Measurements from ENCODE around the gene GJB4. TPM values are rescaled to one million over a fixed set of nuclear protein-coding genes. Genes with fewer than 3 reads are reported as not detected.

Gene GJB4
- total RNA-seq, 2 experiments from 2014 or later, result not detected

DNA sequence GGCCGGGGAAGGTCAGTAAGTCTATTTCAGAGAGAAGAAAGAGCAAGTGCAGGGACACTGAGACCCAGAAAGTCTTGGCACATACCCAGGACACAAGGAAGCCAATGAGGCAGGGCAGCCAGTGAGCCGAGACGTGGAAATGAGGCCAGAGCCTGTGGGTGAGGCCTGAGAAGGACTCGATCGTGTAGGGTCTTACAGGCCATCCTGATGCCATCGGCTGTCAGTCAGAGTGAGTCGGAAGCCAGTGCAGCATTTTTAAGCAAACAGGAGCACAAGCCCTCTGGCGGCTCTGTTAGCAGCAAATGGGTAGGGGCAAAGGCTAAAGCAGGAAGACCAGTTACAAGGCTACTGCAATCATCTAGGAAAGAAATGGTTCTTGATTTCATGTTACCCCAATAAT lies 15.4 kb downstream of the GJB4 start:
- Histone ChIP-seq H3K4me1 (ENCODE audit: insufficient read depth, low read length) (no peaks in the 10 kb centered on the region), H3K27ac (ENCODE audit: low read depth in 1 of 2, low read length in 2 of 2) (no peak overlapping the region), H3K27me3 (ENCODE audit: control insufficient read depth in 1 of 2, insufficient read depth in 2 of 2, low read length in 2 of 2) (peaks cover 6 to 13% of the 10 kb centered on the region in 2 experiments), H3K9me3 (ENCODE audit: control insufficient read depth in 1 of 2, insufficient read depth in 1 of 2, low read length in 2 of 2) (no peaks in the 10 kb centered on the region), H3K4me3 (ENCODE audit: low read length) (no peak overlapping the region), H3K36me3 (ENCODE audit: insufficient read depth, low read length) (no peaks in the 10 kb centered on the region)
- ChIA-PET POLR2A (no interaction called here), CTCF (interaction anchor here (1.1 kb wide), 1 partner anchor 78 kb away, joined by 3 read pairs; no protein-coding TSS in a partner anchor)
- H3K9me3 Mint-ChIP-seq, result no peaks in the 10 kb centered on the region
- ATAC-seq (ENCODE audit: poor library complexity) (no peak), DNase-seq (no peak)
- H3K4me3 Mint-ChIP-seq, result no peak overlapping the region
- no peaks in the 10 kb centered on the region for H3K36me3 Mint-ChIP-seq (ENCODE audit: low read depth)
- intact Hi-C loops (cut with DNase I, micrococcal nuclease), result no loop called here
- no peaks in the 10 kb centered on the region for H3K4me1 Mint-ChIP-seq (ENCODE audit: low read depth)
- H3K27ac Mint-ChIP-seq, result no peak overlapping the region
- H3K27me3 Mint-ChIP-seq, result peaks cover 24% of the 10 kb centered on the region
- TF ChIP-seq CTCF (IDR thresholded peaks at IDR 0.05), result no peak

GRCh38 chr1:34776911-34777310 lies 17.4 kb downstream of the GJB4 start:
- peaks cover 0 to under 1% of the 10 kb centered on the region in 2 experiments for H3K9me3 ChIP-seq (ENCODE audit: control insufficient read depth in 1 of 2, insufficient read depth in 1 of 2, low read length in 2 of 2)
- Mint-ChIP-seq H3K9me3 (no peaks in the 10 kb centered on the region), H3K4me1 (ENCODE audit: low read depth) (no peaks in the 10 kb centered on the region), H3K27ac (no peak overlapping the region), H3K4me3 (no peak overlapping the region), H3K27me3 (peaks cover 36% of the 10 kb centered on the region), H3K36me3 (ENCODE audit: low read depth) (no peaks in the 10 kb centered on the region)
- no peak for TF ChIP-seq CTCF (IDR thresholded peaks at IDR 0.05)
- ChIA-PET CTCF (no interaction called here), POLR2A (no interaction called here)
- ATAC-seq (ENCODE audit: poor library complexity) (no peak), DNase-seq (no peak)
- H3K4me3 ChIP-seq (ENCODE audit: low read length), result no peak overlapping the region
- H3K27ac ChIP-seq (ENCODE audit: low read depth in 1 of 2, low read length in 2 of 2), result no peak overlapping the region
- no peaks in the 10 kb centered on the region for H3K36me3 ChIP-seq (ENCODE audit: insufficient read depth, low read length)
- intact Hi-C loops (cut with DNase I, micrococcal nuclease), result no loop called here
- H3K27me3 ChIP-seq (ENCODE audit: control insufficient read depth in 1 of 2, insufficient read depth in 2 of 2, low read length in 2 of 2), result peaks cover 19 to 24% of the 10 kb centered on the region in 2 experiments
- peaks cover 10% of the 10 kb centered on the region for H3K4me1 ChIP-seq (ENCODE audit: insufficient read depth, low read length)

- ChIA-PET POLR2A (no interaction called here), CTCF (interaction anchor here (0.6 kb wide), 1 partner anchor 159 kb away, joined by 3 read pairs; no protein-coding TSS in a partner anchor)
- no peaks in the 10 kb centered on the region for H3K4me1 Mint-ChIP-seq (ENCODE audit: low read depth)
- ATAC-seq (ENCODE audit: poor library complexity) (no peak), DNase-seq (no peak)
- no peak for TF ChIP-seq CTCF (IDR thresholded peaks at IDR 0.05)
- Histone ChIP-seq H3K4me3 (ENCODE audit: low read length) (no peak overlapping the region), H3K27me3 (ENCODE audit: control insufficient read depth in 1 of 2, insufficient read depth in 2 of 2, low read length in 2 of 2) (peaks cover 25 to 32% of the 10 kb centered on the region in 2 experiments), H3K36me3 (ENCODE audit: insufficient read depth, low read length) (no peaks in the 10 kb centered on the region), H3K9me3 (ENCODE audit: control insufficient read depth in 1 of 2, insufficient read depth in 1 of 2, low read length in 2 of 2) (peaks cover 0 to 4% of the 10 kb centered on the region in 2 experiments), H3K4me1 (ENCODE audit: insufficient read depth, low read length) (peaks cover 11% of the 10 kb centered on the region), H3K27ac (ENCODE audit: low read depth in 1 of 2, low read length in 2 of 2) (no peak overlapping the region)
- H3K4me3 Mint-ChIP-seq, result no peak overlapping the region
- H3K9me3 Mint-ChIP-seq, result no peaks in the 10 kb centered on the region
- intact Hi-C loops (cut with DNase I, micrococcal nuclease), result no loop called here
- H3K27ac Mint-ChIP-seq, result no peak overlapping the region
- H3K36me3 Mint-ChIP-seq (ENCODE audit: low read depth), result no peaks in the 10 kb centered on the region
- H3K27me3 Mint-ChIP-seq, result peaks cover 42% of the 10 kb centered on the region
These were observed 18.2 kb downstream of the GJB4 start for GRCh38 chr1:34777519-34778321.
